Stimulated activated CD4-positive, alpha-beta T cell treated with anti-CD3 and anti-CD28 coated beads, Interleukin-1b, Interleukin-23, amount 100 ng/mL, for 24 hours (primary cell): ENCODE data around the gene COPA.
"Not testable (repeated sequence)": the region's sequence is repeated elsewhere in the genome, so short reads cannot be mapped to it uniquely, and the experiment has no call there.

Experiments
- DNase-seq, 4 experiments: peaks; one replicate each; pipeline ENCODE4 v3.0.0-alpha.2; 2020; ENCODE audit warnings: low read depth in 4 of 4, low spot score in 1 of 4

The COPA gene

DNA sequence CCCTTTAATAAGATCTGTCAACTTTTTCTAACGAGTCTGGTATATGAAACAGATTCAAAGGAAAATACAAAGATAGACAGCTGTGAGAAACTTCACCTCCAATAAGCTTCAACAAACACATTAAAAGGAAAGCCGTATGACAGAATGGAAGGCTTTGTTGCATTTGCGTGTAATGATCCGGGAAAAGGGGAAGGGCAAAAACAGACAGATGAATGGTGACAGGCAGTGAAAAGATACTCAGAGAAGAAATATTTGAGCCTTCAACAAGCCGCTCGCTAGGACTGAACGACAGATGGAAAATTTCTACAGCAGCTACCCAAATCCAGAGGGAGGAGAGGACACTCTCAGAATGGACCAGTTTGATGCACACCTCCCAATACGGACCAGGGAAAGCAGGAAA, 14.9 kb downstream of the COPA start:
- DNase-seq = no peak

- no peak for DNase-seq
Measured at GRCh38 chr1:160326418-160326817, 16.6 kb downstream of the COPA start.

- DNase-seq = no peak
Measured at GRCh38 chr1:160325252-160325651, 17.8 kb downstream of the COPA start.

- DNase-seq = no peak
Measured at GRCh38 chr1:160322831-160323230, 20.2 kb downstream of the COPA start.

DNA sequence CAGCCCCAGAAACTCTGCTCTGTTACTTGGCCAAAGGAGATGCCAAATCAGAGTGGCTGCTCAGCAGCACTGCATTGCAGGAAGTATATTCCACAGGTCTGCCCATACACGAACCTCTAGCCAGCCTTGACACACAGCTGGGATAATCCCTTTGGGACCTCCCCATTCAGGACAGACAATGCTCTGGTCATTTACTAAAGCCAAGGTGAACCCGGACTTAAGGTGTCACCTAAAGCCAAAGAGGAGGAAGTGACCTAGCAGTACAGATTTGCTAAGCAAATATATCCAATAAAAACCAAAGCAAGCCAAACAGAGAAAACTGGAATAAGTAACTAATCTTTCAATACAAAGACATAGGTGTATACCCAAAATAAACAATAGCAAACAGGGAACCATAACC, 27.7 kb downstream of the COPA start:
- no peak for DNase-seq

DNA sequence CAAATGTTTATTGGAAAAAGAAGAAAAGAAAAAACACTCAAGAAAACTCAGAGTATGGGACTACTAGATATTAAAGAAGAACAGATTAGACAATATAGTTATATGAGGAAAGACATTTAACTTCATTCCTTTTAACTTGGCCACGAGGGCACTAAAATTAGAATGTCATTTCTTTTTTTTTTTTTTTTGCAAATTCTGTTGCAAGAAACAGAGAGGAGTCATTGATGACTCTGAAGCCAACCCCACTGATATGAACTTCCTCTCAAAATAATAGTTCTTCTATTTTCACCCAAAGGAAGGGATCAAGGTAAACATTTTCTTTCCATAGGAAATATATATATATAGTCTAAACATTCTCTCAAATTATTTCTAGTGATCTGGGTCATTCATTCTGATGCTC, 33.5 kb downstream of the COPA start:
- no peak for DNase-seq

DNA sequence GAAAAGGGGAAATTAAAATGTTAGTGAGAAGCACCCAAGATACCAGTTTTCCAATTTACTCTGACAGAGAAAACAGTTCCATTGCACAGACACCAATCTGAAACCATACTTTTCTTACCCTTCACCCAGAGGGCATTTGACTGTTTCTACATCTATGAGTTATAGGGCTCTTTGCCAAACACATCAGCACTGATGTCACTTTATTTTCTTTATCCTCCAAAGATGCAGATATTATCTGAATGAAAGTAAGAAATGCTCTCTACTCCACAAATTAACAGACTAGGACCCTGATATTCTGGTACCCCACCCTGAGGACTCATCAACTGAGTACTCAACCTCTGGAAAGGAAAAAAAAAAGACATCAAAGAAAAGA, 33.9 kb downstream of the COPA start:
- DNase-seq = no peak

GRCh38 chr1:160308451-160309184, 34.4 kb downstream of the COPA start:
- DNase-seq = no peak

DNA sequence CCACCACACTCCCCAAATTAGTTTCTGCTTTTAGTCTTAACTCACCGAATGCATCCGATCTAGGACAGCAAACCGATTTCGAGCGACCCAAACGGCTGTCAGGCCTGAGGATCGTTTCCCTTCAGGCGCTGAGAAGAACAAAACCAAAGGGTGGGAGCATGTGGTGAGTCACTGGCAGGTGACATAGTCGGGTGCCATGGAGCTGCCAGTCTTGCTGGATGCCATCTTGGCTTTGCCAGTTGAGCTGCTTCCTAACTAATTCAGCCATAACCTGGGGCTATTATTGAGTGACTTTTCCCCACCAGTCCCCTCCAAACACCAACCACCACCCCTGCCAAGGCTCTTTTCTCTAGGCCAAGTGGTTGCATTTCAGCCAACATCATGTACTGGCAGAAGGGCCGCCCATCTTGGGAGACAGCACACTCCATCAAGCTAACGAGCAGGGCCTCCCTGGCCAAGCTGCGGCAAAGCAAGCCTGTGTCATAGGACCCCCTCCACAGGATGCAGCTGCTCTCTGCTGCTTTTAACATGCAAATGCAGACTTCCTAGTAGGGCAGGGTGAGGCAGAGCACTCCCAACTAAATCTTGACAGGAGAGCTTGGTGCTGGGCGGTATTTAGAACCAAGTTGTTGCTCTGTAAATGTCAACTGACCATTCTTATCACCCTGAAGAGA, 35.8 kb downstream of the COPA start:
- DNase-seq = no peak

DNA sequence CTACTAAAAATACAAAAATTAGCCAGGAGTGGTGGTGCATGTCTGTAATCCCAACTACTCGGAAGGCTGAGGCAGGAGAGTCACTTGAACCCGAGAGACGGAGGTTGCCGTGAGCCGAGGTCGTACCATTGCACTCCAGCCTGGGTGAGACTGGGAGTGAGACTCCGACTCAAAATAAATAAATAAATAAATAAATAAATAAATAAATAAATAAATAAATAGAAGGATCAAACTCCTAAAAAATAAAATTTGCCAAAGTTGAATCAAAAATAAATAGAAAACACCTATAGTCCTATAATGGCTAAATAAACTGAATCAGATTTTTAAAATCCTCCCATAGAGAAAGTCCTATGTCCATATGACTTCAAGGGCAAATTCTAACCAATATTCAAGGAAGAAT, 42.9 kb downstream of the COPA start:
- DNase-seq = no peak

- no peak for DNase-seq
Measured at GRCh38 chr1:160296036-160296435, 47.0 kb downstream of the COPA start.

DNA sequence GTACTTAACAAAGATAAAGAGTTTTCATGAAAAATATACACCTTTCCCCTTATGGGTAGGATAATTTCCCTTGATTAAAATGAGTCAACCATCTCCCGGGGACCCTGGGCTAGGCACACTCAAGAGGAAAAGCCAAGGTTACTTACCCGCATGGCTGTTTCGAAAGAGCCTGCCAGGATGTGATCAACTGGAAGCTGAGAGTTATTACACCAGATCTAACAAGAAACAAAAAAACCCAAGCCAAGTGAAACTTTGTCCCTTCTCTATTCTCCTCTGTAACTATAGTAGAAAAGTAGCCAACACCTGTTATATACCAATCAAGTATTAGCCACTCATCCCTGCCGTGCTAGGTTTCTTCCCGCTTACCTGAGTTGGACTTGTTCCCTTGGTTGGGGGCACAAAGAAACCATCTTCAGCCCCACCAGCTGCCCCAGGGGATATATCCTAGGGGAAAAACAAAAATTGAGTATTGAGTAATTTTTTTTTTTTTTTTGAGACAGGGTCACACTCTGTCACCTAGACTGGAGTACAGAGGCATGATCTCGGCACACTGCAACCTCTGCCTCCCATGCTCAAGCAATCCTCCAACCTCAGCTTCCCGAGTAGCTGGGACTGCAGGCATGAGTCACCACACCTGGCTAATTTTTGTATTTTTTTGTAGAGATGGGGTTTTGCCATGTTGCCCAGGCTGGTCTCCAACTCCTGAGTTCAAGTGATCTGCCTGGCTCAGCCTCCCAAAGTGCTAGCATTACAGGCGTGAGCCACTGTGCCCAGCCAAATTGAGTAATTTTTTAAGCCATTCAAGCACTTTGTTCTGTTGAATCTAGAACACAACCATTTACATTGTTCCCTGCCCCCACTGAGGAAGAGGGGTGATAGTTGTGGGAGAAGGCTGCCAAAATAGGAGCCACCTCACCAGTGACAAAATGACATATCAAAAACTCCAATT, 49.8 kb downstream of the COPA start:
- DNase-seq = no peak

GRCh38 chr1:160291248-160292220, 51.5 kb downstream of the COPA start:
- DNase-seq = peak in 3 of 4 experiments; percentile 25 to 45 (median 26)

DNA sequence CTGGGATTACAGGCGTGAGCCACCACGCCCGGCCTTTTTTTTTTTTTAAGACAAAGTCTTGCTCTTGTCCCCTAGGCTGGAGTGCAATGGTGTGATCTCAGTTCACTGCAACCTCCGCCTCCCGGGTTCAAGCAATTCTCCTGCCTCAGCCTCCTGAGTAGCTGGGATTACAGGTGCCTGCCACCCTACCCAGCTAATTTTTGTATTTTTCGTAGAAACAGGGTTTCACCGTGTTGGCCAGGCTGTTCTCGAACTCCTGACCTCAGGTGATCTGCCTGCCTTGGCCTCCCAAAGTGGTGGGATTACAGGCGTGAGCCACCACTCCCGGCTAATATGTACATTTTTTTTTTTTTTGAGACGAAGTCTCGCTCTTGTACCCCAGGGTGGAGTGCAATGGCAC, 55.3 kb downstream of the COPA start:
- not testable (repeated sequence) for DNase-seq

GRCh38 chr1:160285506-160285905, 57.5 kb downstream of the COPA start:
- no peak for DNase-seq

DNA sequence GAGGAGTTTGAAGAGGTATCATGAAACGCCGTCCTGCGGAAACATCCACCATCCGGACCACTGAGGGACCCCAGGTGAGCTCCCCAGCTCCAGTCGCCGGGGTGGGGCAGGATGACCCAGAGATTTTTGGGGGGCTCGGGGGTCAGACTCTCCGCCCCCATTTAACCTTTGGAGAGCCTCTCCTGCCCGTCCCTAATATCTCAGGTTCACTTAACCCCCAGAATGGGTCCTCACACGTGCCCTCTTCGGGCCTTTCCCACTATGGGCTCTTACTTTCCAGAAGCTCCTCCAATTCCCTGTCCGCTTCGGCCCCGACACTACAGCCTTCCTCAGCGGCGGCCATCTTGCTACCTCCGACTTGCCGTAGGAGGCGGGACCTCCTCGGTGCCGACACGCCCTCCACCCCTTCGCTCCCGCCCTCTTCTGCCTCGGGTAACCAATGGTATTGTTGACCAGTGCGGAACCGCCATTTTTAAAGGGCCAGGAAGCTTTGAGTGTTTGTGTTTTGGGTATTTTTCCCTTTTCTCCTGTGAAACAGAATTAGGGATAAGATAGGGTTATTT, 58.2 kb downstream of the COPA start, which contains the start of gene PEX19:
Gene PEX19, minus strand, starts transcription at position 352 of the 563 bp plus-strand sequence. Its CDS starts 9 bp downstream, at position 343.
- DNase-seq = peak; percentile 84 to 92 (median 88)

- no peak for DNase-seq
Measured at GRCh38 chr1:160284220-160284781, 58.7 kb downstream of the COPA start.

- no peak for DNase-seq
Measured at GRCh38 chr1:160282807-160283206, 60.2 kb downstream of the COPA start.

DNA sequence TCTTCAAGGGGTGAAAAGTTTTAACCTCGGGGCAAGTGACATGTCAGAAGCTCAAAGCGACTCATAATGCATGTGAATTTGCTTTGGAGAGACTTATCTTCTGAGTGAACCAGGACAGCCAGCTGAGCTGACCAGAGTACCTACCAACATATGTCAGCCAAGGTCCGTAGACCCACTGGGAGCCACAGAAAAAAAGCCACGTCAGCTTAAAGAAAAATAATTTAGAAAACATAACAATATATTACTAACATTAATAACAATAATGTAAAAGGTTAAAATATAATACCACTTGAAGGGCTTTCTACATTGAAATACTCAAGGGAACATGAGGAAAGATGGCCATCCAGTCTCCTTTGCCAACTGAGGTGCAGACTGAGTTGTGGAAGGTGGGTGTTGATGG, 65.1 kb downstream of the COPA start:
- DNase-seq = no peak

GRCh38 chr1:160277330-160277729, 65.7 kb downstream of the COPA start:
- DNase-seq = no peak
